Measurements from ENCODE around the gene CLDND2.

CLDND2 gene

DNA sequence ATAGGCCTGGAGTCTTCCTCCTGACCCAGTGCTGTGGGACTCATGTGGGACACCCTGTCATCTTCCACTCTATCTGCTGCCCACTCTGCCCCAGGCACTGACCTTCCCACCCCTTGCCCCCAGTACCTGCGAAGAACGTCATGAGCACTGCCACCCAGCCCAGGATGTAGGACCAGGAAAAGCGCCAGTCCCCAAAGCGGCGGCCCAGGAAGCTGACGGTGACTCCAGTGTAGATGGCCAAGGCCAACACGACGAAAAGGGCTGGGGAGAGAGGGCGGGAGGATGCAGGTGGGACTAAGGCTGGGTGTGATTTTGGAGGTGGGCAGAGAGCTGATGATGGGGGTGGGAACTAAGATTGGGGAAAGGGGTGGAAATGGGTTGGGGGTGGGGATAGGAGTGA lies 11.6 kb upstream of the CLDND2 start:
- DNase-seq: no peak

GRCh38 chr19:51377422-51377821 lies 8.6 kb upstream of the CLDND2 start:
- no peak for DNase-seq

GRCh38 chr19:51375504-51376221 lies 6.9 kb upstream of the CLDND2 start:
- DNase-seq: no peak

- no peak for DNase-seq
Observed at GRCh38 chr19:51372649-51373504, 4.1 kb upstream of the CLDND2 start, which contains the start of gene NKG7. TSS of gene NKG7 (minus strand) at chr19:51372654. CDS start at chr19:51372535, 119 bp downstream.

DNA sequence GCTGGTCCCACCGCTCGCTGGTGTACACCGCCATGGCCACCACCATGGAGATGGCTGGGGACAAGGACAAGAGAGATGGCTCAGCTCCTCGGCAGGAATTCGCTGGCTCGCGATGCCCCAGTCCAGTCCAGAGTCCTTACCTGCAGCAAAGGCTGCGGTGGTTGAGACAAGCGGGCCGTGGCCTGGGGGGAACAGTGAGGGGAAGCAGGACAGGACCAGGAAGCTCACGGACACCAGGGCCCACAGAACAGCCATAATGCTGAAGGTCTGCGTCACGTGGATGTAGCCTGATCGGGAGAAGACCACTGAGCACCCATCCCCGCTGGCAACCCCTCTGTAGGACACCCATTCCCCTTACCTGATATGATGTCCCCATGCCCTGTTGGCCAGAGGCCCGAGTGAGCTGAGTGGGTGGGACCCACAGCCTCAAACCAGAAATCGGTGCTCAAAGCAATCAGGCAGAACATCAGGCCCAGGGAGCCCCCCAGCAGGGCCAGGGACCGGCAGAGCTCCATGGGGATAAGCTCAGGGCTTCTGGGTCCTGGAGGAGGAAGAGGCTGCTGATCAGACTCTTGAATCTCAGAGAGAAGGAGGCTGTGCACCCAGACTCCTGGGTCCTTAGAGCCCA lies 3.3 kb upstream of the CLDND2 start:
- no peak for DNase-seq

- DNase-seq: no peak
Observed at GRCh38 chr19:51371186-51371690, 2.4 kb upstream of the CLDND2 start.

GRCh38 chr19:51370230-51370629 lies 1.4 kb upstream of the CLDND2 start:
- DNase-seq: no peak

DNA sequence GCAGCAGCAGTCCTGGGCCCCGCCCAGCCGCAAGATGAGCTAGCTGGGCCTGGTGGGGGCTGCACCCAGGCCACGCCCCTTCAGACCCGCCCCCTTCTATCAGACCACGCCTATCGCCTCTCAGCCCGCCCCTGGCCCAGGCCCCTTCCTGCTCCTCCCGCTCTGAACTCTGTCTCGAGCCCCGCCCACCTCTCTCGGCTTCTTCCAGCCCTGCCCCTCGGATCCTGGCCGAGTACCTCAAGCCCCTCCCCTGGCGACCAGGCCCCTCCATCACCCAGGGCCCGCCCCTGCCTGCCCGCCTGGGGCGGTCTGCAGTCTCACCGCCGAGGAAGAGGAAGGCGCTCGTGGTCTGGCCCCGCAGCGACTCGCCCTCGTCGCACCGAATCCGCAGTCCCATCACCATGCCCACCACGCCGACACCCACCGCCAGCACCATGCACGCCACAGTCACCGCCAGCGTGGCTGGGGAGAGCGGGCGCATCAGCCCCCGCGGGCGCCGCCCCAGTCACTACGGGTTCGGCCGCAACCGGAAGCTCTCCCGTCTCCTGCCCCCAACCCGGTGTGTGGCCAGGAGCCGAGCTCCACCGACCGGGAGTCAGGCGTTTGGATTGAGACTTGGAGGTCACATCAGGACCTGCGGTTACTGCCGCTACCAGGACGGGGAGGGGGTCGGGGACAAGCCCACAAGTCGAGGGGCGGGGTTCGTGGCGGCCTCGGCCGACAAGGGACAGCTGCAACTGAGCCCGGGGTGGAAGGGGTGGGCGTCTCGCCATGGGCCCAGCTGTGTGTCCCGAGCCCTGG lies 1.0 kb downstream of the CLDND2 start:
- DNase-seq: peak; percentile 97

DNA sequence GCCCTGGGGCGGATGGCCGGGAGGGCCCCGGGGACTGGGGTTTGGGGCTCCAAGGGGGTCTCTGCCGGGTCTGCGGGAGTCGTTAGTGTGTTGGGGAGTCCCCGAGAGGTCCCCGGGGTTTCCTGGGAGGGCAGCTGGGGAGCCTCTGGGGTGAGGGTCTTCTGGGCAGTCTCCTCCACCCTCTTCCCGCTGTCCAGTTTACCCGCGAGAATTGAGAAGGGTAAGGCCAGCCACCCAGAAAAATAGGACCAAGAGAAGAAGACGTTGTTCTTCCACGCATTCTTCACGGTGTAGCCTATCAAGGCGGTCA lies 1.6 kb downstream of the CLDND2 start:
- no peak for DNase-seq

GRCh38 chr19:51366389-51367254 lies 2.2 kb downstream of the CLDND2 start:
- peak; percentile 89 for DNase-seq

GRCh38 chr19:51365965-51366388 lies 2.8 kb downstream of the CLDND2 start, which contains the start of gene ETFB:
TSS of gene ETFB (minus strand) at chr19:51366388. CDS start at chr19:51366326, 62 bp downstream.
- DNase-seq: no peak

- DNase-seq: peak; percentile 11
Observed at GRCh38 chr19:51365211-51365964, 3.4 kb downstream of the CLDND2 start.

DNA sequence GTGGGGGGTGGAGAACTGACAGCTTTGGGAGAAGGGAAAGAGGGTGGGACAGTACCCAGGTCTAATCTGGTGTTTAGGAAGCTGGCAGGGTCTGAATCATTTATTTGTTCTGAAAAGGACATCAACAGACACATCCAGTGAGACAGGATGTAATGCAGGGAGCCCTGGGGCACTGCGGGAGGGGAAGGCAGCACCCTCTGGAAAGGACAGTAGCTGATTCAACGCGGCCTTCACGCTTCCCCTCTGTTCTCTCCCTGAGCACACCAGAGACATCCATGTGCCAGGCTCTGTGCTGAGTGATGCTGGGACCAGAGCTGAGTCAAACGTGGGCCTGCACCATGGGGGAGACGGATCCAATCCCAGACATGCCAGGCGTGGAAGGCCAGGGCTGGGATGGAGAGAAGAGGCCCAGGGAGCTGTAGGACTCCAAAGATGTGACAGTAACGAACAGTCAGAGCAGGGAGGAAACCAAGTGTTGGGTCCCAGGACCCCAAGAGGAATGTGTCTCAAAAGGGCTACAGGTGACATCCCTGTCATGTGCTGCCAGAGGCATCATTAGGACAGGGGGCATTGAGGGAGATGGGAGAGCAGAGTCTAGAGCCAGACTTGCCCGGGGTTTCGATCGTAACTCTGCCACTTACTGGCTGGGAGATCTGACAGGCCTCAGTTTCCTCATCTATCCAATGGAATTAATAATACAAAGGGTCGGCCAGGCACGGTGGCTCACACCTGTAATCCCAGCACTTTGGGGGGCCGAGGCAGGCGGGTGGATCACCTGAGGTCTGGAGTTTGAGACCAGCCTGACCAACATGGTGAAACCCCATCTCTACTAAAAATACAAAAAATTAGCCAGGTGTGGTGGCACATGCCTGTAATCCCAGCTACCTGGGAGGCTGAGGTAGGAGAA lies 4.3 kb downstream of the CLDND2 start:
- no peak for DNase-seq

- DNase-seq: no peak
Observed at GRCh38 chr19:51361239-51361638, 7.6 kb downstream of the CLDND2 start.

- no peak for DNase-seq
Observed at GRCh38 chr19:51359294-51359693, 9.5 kb downstream of the CLDND2 start.

GRCh38 chr19:51357952-51358351 lies 10.9 kb downstream of the CLDND2 start:
- DNase-seq: no peak

- no peak for DNase-seq
Observed at GRCh38 chr19:51356159-51356801, 12.5 kb downstream of the CLDND2 start.

DNA sequence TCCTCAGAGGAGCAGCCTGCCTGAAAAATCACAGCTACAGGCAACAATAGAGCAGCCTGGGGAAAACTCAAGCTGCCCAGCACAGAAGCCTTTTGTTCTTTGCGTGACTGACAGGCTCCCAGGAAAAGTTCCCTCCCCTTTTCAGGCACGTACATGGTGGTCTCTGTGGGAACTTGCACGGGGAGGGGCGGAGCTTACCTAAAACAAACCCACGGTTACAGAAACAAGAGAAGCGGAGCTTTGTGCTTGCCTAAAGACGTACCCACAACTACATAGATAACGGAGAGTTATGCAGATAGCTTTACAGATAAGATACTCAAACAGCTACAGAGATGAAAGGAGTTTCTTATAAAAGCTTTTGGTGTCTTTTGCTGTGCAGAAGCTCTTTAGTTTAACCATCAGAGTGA lies 14.1 kb downstream of the CLDND2 start:
- no peak for DNase-seq

DNA sequence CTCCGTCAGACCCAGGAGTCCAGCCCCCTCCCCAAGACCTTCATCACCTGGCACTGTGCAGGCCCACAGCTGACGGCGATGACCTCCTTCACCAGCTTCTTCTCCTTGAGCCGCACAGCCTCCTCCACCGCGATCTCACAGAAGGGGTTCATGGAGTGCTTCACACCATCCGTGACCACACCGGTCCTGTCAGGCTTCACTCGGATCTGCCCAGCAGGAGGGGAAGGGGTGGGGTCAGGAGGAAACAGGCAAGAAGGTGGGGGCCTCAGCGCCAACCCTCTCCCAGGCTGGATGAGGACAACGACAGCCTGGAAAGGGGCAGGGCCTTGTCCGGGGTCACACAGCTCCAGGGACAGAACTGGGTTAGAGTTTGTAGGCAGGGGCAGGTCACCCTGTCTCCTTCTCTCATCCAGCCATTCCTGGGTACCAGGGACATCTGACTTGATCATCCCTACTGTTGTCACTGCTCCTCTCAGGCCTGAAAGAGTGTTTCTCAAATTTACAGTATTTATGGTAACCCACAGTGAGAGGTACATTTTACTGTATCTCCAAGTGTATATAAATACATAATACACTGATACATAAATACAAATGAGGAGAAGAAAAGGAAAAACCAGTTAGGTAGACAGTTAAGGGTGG lies 14.6 kb downstream of the CLDND2 start:
- DNase-seq: no peak

Measured in GOT3 (cell line).